Spleen (tissue), 7 donors: ENCODE measurements around the gene MYL9.

ENCODE experiments used
- CTCF ChIP-seq, 11 experiments: fragments of 200-600 bp in 7 of 11; fragments of 450-650 bp in 4 of 11; sonication (generic) in 4 of 11; IDR thresholded peaks in 8 of 11; conservative IDR thresholded peaks in 3 of 11; 1 replicate in 7 of 11; 2 replicates in 4 of 11; pipeline versions ENCODE4 v1.4.0 to v1.8.0; 2016 to 2021; ENCODE audit warnings: antibody characterized with exemption in 11 of 11, inconsistent platforms in 4 of 11, mild to moderate bottlenecking in 1 of 11
- POLR2A ChIP-seq, 3 donors: fragments of 450-650 bp; IDR thresholded peaks; one replicate each; pipeline ENCODE4 v1.5.1; 2017; ENCODE audit warnings: antibody characterized with exemption in 3 of 3, mild to moderate bottlenecking in 1 of 3
- donor health status: DM: no; HTN: no; CAD: no; lungs with moderate emphysema.
- donor health status: DM: no; HTN: no; CAD: no.
- donor health status: DM: no; HTN: no; CAD: no.

- TF ChIP-seq CTCF (IDR thresholded peaks at IDR 0.05 in 8 of 11, conservative IDR thresholded peaks at IDR 0.05 in 3 of 11) (no peak), POLR2A (IDR thresholded peaks at IDR 0.05) (no peak)
Measured at GRCh38 chr20:36499211-36499610, 42.1 kb upstream of the MYL9 start.
